H1 (cell line): ENCODE results near the gene KRT84. TPM values are rescaled to one million over a fixed set of nuclear protein-coding genes. Genes with fewer than 3 reads are reported as not detected.

Source experiments
- CTCF ChIA-PET: fragments of 300-600 bp; sonication (Branson Sonifier 250); formaldehyde crosslinking; loops from one replicate; lab custom pipeline; 2021; ENCODE audit not compliant: partially characterized antibody; lab: Charles Lee
- POLR2A ChIA-PET: fragments of 300-600 bp; sonication (Branson Sonifier 250); formaldehyde crosslinking; loops from one replicate; lab custom pipeline; 2021; ENCODE audit warnings: inconsistent platforms; ENCODE audit not compliant: partially characterized antibody; lab: Charles Lee
- DNase-seq, 2 experiments: peaks; one replicate each; pipeline versions ENCODE4 v3.0.0 to v3.0.0-alpha.2; 2010 to 2022; ENCODE audit warnings: low spot score in 2 of 2, low read depth in 1 of 2, mixed read lengths in 1 of 2
- FAIRE-seq: peaks from 2 replicates; lab custom pipeline; 2011; peaks lifted over from hg19 to GRCh38; lab: Jason Lieb, UNC
- H2AFZ ChIP-seq: 2 replicates; pipeline ENCODE4 v1.8.1; 2012; ENCODE audit warnings: low read length, inconsistent platforms
- H2AK5ac ChIP-seq: 2 replicates; pipeline ENCODE4 v1.6.1; 2013; ENCODE audit warnings: low read depth, low read length
- H2BK120ac ChIP-seq: replicated peaks from 2 replicates; pipeline ENCODE3; 2013; ENCODE audit warnings: low read depth, low read length, inconsistent platforms
- H2BK12ac ChIP-seq: 2 replicates; pipeline ENCODE4 v1.6.1; 2013; ENCODE audit warnings: low read depth, low read length
- H2BK15ac ChIP-seq: 2 replicates; pipeline ENCODE4 v1.6.1; 2013; ENCODE audit warnings: low read length
- H2BK20ac ChIP-seq: 2 replicates; pipeline ENCODE4 v1.6.1; 2013; ENCODE audit warnings: low read length
- H2BK5ac ChIP-seq: 2 replicates; pipeline ENCODE4 v1.6.1; 2013; ENCODE audit warnings: low read depth, low read length
- H3K14ac ChIP-seq: 2 replicates; pipeline ENCODE4 v1.6.1; 2013; ENCODE audit warnings: inconsistent platforms; ENCODE audit not compliant: insufficient read length
- H3K18ac ChIP-seq: 2 replicates; pipeline ENCODE4 v1.6.1; 2013; ENCODE audit warnings: low read length; ENCODE audit errors: extremely low read depth
- H3K23ac ChIP-seq: 2 replicates; pipeline ENCODE4 v1.6.1; 2013; ENCODE audit warnings: inconsistent platforms; ENCODE audit not compliant: insufficient read length
- H3K23me2 ChIP-seq: 2 replicates; pipeline ENCODE4 v1.6.1; 2013; ENCODE audit warnings: low read depth, low read length
- H3K27ac ChIP-seq: 2 replicates; pipeline ENCODE4 v1.6.1; 2011; ENCODE audit warnings: low read depth, low read length, inconsistent platforms
- H3K27me3 ChIP-seq, 4 experiments: replicated peaks in 1 of 4; 1 replicate in 1 of 4; 2 replicates in 3 of 4; pipeline versions ENCODE4 v1.6.1 to v1.8.1; 2011 to 2013; ENCODE audit warnings: low read length in 3 of 4, mild to moderate bottlenecking in 3 of 4, inconsistent platforms in 2 of 4, mixed read lengths in 2 of 4, moderate library complexity in 1 of 4; ENCODE audit not compliant: control insufficient read depth in 3 of 4, insufficient read depth in 3 of 4; ENCODE audit errors: extremely low read depth in 1 of 4
- H3K36me3 ChIP-seq, 4 experiments: 2 replicates each; pipeline versions ENCODE4 v1.6.1 to v1.8.1; 2011 to 2013; ENCODE audit warnings: mild to moderate bottlenecking in 4 of 4, low read length in 3 of 4, moderate library complexity in 2 of 4, control low read depth in 1 of 4, inconsistent platforms in 1 of 4; ENCODE audit not compliant: insufficient read depth in 4 of 4, control insufficient read depth in 2 of 4
- H3K4ac ChIP-seq: replicated peaks from 2 replicates; pipeline ENCODE3; 2013; ENCODE audit warnings: low read length, low read depth, mixed read lengths, inconsistent platforms; ENCODE audit not compliant: insufficient read length
- H3K4me1 ChIP-seq, 4 experiments: replicated peaks in 1 of 4; 1 replicate in 1 of 4; 2 replicates in 3 of 4; pipeline versions ENCODE4 v1.6.1 to v1.8.1; 2011 to 2013; ENCODE audit warnings: low read length in 3 of 4, inconsistent platforms in 2 of 4, mixed read lengths in 1 of 4; ENCODE audit not compliant: insufficient read depth in 4 of 4, control insufficient read depth in 3 of 4
- H3K4me2 ChIP-seq, 2 experiments: 2 replicates each; pipeline versions ENCODE4 v1.6.1 to v1.8.1; 2011 to 2013; ENCODE audit warnings: low read depth in 2 of 2, low read length in 2 of 2, control low read depth in 1 of 2, inconsistent platforms in 1 of 2, mild to moderate bottlenecking in 1 of 2; ENCODE audit not compliant: insufficient read depth in 1 of 2
- H3K4me3 ChIP-seq, 4 experiments: fragments of 200-600, 300-600 bp in 1 of 4; sonication (generic), shearing (Covaris generic), sonication (Bioruptor Twin) in 1 of 4; 2 replicates each; pipeline versions ENCODE4 v1.5.1 to v1.8.1; 2011 to 2016; ENCODE audit warnings: low read length in 4 of 4, low read depth in 3 of 4, control low read depth in 2 of 4, inconsistent platforms in 2 of 4, mild to moderate bottlenecking in 2 of 4, mixed read lengths in 1 of 4, moderate library complexity in 1 of 4; ENCODE audit not compliant: insufficient read depth in 2 of 4; ENCODE audit errors: extremely low read depth in 1 of 4
- H3K56ac ChIP-seq: replicated peaks from 2 replicates; pipeline ENCODE3; 2013; ENCODE audit warnings: low read depth, mild to moderate bottlenecking, mixed read lengths, low read length, inconsistent platforms; ENCODE audit not compliant: insufficient read length
- H3K79me1 ChIP-seq: 2 replicates; pipeline ENCODE4 v1.6.1; 2013; ENCODE audit warnings: low read depth, low read length, control low read depth
- H3K79me2 ChIP-seq, 2 experiments: 2 replicates each; pipeline versions ENCODE4 v1.6.1 to v1.8.1; 2012 to 2013; ENCODE audit warnings: low read length in 2 of 2, mild to moderate bottlenecking in 2 of 2, inconsistent platforms in 1 of 2; ENCODE audit not compliant: insufficient read depth in 2 of 2, control insufficient read depth in 1 of 2
- H3K9ac ChIP-seq, 4 experiments: replicated peaks in 1 of 4; 1 replicate in 1 of 4; 2 replicates in 3 of 4; pipeline versions ENCODE4 v1.6.1 to v1.8.1; 2011 to 2013; ENCODE audit warnings: low read depth in 3 of 4, low read length in 3 of 4, control low read depth in 2 of 4, mild to moderate bottlenecking in 2 of 4, moderate library complexity in 2 of 4, inconsistent platforms in 1 of 4; ENCODE audit errors: extremely low read depth in 1 of 4
- H3K9me3 ChIP-seq, 2 experiments: 2 replicates each; pipeline versions ENCODE4 v1.6.1 to v1.8.1; 2012 to 2013; ENCODE audit warnings: mild to moderate bottlenecking in 2 of 2, moderate library complexity in 2 of 2, control low read depth in 1 of 2, inconsistent platforms in 1 of 2, low read depth in 1 of 2, low read length in 1 of 2, mixed read lengths in 1 of 2; ENCODE audit not compliant: insufficient read depth in 2 of 2
- H4K20me1 ChIP-seq, 2 experiments: replicated peaks in 1 of 2; 2 replicates each; pipeline versions ENCODE3 to v1.8.1; 2011 to 2013; ENCODE audit warnings: inconsistent platforms in 2 of 2, low read length in 2 of 2, mild to moderate bottlenecking in 1 of 2; ENCODE audit not compliant: insufficient read depth in 2 of 2, control insufficient read depth in 1 of 2
- H4K5ac ChIP-seq: 2 replicates; pipeline ENCODE4 v1.6.1; 2013; ENCODE audit warnings: low read length, low read depth, mixed read lengths, inconsistent platforms; ENCODE audit not compliant: insufficient read length
- H4K8ac ChIP-seq: 2 replicates; pipeline ENCODE4 v1.8.0; 2013; ENCODE audit warnings: mild to moderate bottlenecking, moderate library complexity, low read length, inconsistent platforms; ENCODE audit not compliant: insufficient read depth; ENCODE audit errors: extremely low read depth
- H4K91ac ChIP-seq: replicated peaks from 2 replicates; pipeline ENCODE3; 2013; ENCODE audit warnings: low read length, mixed read lengths, inconsistent platforms; ENCODE audit not compliant: insufficient read length
- CEBPB ChIP-seq: IDR thresholded peaks from 2 replicates; pipeline ENCODE4 v1.6.1; 2012; ENCODE audit warnings: low read depth, low read length
- CREB1 ChIP-seq: IDR thresholded peaks from 2 replicates; pipeline ENCODE4 v1.6.1; 2012; ENCODE audit warnings: inconsistent platforms
- CTCF ChIP-seq, 3 experiments: IDR thresholded peaks; 1 replicate in 2 of 3; 2 replicates in 1 of 3; pipeline versions ENCODE4 v1.5.1 to v1.6.1; 2011; ENCODE audit warnings: low read length in 3 of 3, mild to moderate bottlenecking in 3 of 3, inconsistent platforms in 2 of 3, low read depth in 1 of 3, moderate library complexity in 1 of 3; ENCODE audit not compliant: insufficient read depth in 1 of 3; ENCODE audit errors: control extremely low read depth in 1 of 3
- EZH2 ChIP-seq: fragments of 200-600 bp; sonication (generic); IDR thresholded peaks from 2 replicates; pipeline ENCODE4 v1.7.1; 2012; ENCODE audit warnings: low read depth, mild to moderate bottlenecking, moderate library complexity, low read length, inconsistent platforms; ENCODE audit not compliant: severe bottlenecking
- FOSL1 ChIP-seq: IDR thresholded peaks from 2 replicates; pipeline ENCODE4 v1.6.1; 2011; ENCODE audit warnings: mild to moderate bottlenecking, low read depth, low read length, moderate library complexity; ENCODE audit not compliant: insufficient read depth
- KDM4A ChIP-seq: IDR thresholded peaks from one replicate; pipeline ENCODE4 v1.7.1; 2012; ENCODE audit warnings: low read depth, mild to moderate bottlenecking, moderate library complexity, low read length, inconsistent platforms; ENCODE audit not compliant: severe bottlenecking
- KDM5A ChIP-seq: fragments of 200-600 bp; IDR thresholded peaks from 2 replicates; pipeline ENCODE4 v1.7.1; 2012; ENCODE audit warnings: mild to moderate bottlenecking, low read length, inconsistent platforms, mixed read lengths
- NANOG ChIP-seq: IDR thresholded peaks from 2 replicates; pipeline ENCODE4 v1.6.1; 2011; ENCODE audit warnings: low read length, low read depth, mild to moderate bottlenecking, inconsistent platforms; ENCODE audit not compliant: insufficient read depth, poor library complexity, severe bottlenecking
- PHF8 ChIP-seq: fragments of 200-600 bp; sonication (generic); conservative IDR thresholded peaks from 2 replicates; pipeline ENCODE4 v1.7.1; 2012; ENCODE audit warnings: low read depth, mild to moderate bottlenecking, inconsistent platforms, low read length, moderate library complexity
- RFX5 ChIP-seq: IDR thresholded peaks from 2 replicates; pipeline ENCODE4 v1.6.1; 2011; ENCODE audit warnings: low read depth, low read length, improper control_type of control experiment, borderline replicate concordance
- RXRA ChIP-seq: IDR thresholded peaks from 2 replicates; pipeline ENCODE4 v1.6.1; 2011; ENCODE audit warnings: low read depth, mild to moderate bottlenecking, low read length, moderate library complexity; ENCODE audit not compliant: insufficient read depth
- TBP ChIP-seq: IDR thresholded peaks from 2 replicates; pipeline ENCODE4 v1.6.1; 2011; ENCODE audit warnings: low read depth, low read length, improper control_type of control experiment
- WGBS, 2 experiments: shearing (Covaris generic) in 1 of 2; methylation state at CpG; one replicate each; pipeline versions ENCODE4 v1.1.6 to v1.1.7; 2013 to 2015; ENCODE audit warnings: low lambda C conversion rate in 2 of 2, mixed read lengths in 2 of 2, inconsistent platforms in 1 of 2, low coverage in 1 of 2, missing lambda C conversion rate in 1 of 2; ENCODE audit not compliant: insufficient replicate concordance in 2 of 2, insufficient coverage in 1 of 2, insufficient read length in 1 of 2; ENCODE audit errors: extremely low coverage in 1 of 2, missing lambda C conversion rate in 1 of 2; 5-methylcytosine and 5-hydroxymethylcytosine counted together
- polyA plus RNA-seq, 7 experiments: library from polyadenylated mRNA; depleted of rRNA in 3 of 7; stranded (reverse) in 5 of 7; unstranded in 2 of 7; fragments of >200 nt in 5 of 7; fragments of 200-250 nt in 2 of 7; gene quantifications; 1 replicate in 5 of 7; 2 replicates in 1 of 7; 4 replicates in 1 of 7; pipeline versions ENCODE4 v1.2.1 to v1.2.3, GENCODE V29; 2011 to 2013; ENCODE audit warnings: missing spikeins in 2 of 7, mixed read lengths in 2 of 7
- total RNA-seq: library from RNA; stranded (reverse); fragmentation: NEBNext Ultra II Directional; extraction: Animal tissue kit (Norgen Biotek cat#: 25700); gene quantifications from 2 replicates; pipeline ENCODE4 v1.2.1, GENCODE V29; 2021

KRT84 gene
- total and polyA plus RNA-seq, 2 of the 8 experiments (the other 6 are each of a cell fraction or from before 2014, with no cell fraction given) = not detected

- FAIRE-seq (no peak), DNase-seq (no peak)
- Histone ChIP-seq H2BK120ac (no peak overlapping the region), H3K9ac (no peak overlapping the region), H3K9me3 (no peaks in the 10 kb centered on the region), H4K8ac (no peak overlapping the region; the same call in 1 of the 2 replicates), H3K79me2 (no peaks in the 10 kb centered on the region), H2BK5ac (no peak overlapping the region), H3K4me1 (peaks cover 0 to 7% (median 1%) of the 10 kb centered on the region in 4 experiments; a peak in 2 of 7 replicates), H2AK5ac (no peak overlapping the region), H2AFZ (no peak overlapping the region), H3K23ac (no peak overlapping the region), H3K23me2 (no peaks in the 10 kb centered on the region), H3K36me3 (no peaks in the 10 kb centered on the region), H3K4me3 (no peak overlapping the region), H3K18ac (no peak overlapping the region), H2BK12ac (no peak overlapping the region), H3K4me2 (no peak overlapping the region), H3K79me1 (no peaks in the 10 kb centered on the region; the same call in 1 of the 2 replicates), H4K5ac (no peak overlapping the region), H3K4ac (no peak overlapping the region), H3K27me3 (no peaks in the 10 kb centered on the region), H4K91ac (no peak overlapping the region), H2BK15ac (no peak overlapping the region), H4K20me1 (no peaks in the 10 kb centered on the region), H3K14ac (no peak overlapping the region), H3K27ac (no peak overlapping the region), H3K56ac (no peak overlapping the region), H2BK20ac (no peak overlapping the region)
- CTCF ChIA-PET = interaction anchor here (0.6 to 11.3 kb wide), 15 partner anchors 8 to 492 kb away, joined by 3 to 105 read pairs (median 4); partner anchors contain the start of gene KRT85
- POLR2A ChIA-PET = no interaction called here
- 96% methylated on average over 2 of the region's 2 CpGs; no CpG with 5 or more reads in 1 of the 2 experiments for WGBS, 2 experiments
- TF ChIP-seq RFX5 (no peak), RXRA (no peak), KDM4A (no peak), EZH2 (no peak), FOSL1 (no peak), CTCF (IDR thresholded peaks at IDR 0.05; ENCODE audit: control extremely low read depth in 1 of 3, insufficient read depth in 1 of 3, low read depth in 1 of 3, low read length in 3 of 3) (no peak), KDM5A (no peak), TBP (no peak), NANOG (no peak), CEBPB (no peak), CREB1 (no peak), PHF8 (no peak)
Measured at GRCh38 chr12:52387859-52388258, 2.4 kb upstream of the KRT84 start.
